Mammary epithelial cell (primary cell): Measurements from ENCODE around the gene CXorf65.

Experiments
- CTCF ChIP-seq, 2 donors: IDR thresholded peaks in 1 of 2; conservative IDR thresholded peaks in 1 of 2; 2 replicates each; pipeline ENCODE4 v1.5.1; 2011 to 2012; ENCODE audit warnings: inconsistent platforms in 2 of 2, low read length in 2 of 2, mild to moderate bottlenecking in 2 of 2, control low read depth in 1 of 2, low read depth in 1 of 2; ENCODE audit not compliant: insufficient read depth in 1 of 2; ENCODE audit errors: extremely low read depth in 1 of 2
- EZH2 ChIP-seq: IDR thresholded peaks from 2 replicates; pipeline ENCODE4 v1.6.1; 2012; ENCODE audit warnings: low read length, inconsistent platforms, borderline replicate concordance

GRCh38 chrX:71096760-71097032 lies 9.8 kb downstream of the CXorf65 start:
- no peak for TF ChIP-seq CTCF (conservative IDR thresholded peaks at IDR 0.05 in 1 of 2, IDR thresholded peaks at IDR 0.05 in 1 of 2; ENCODE audit: extremely low read depth in 1 of 2, insufficient read depth in 1 of 2, low read depth in 1 of 2, low read length in 2 of 2)
- no peak for TF ChIP-seq EZH2
